GM18858 (cell line): Measurements from ENCODE around the gene BSN.
A peak's percentile ranks its signal among the peaks of the same experiment; 100 is the strongest.
"Not testable (repeated sequence)": the region's sequence is repeated elsewhere in the genome, so short reads cannot be mapped to it uniquely, and the experiment has no call there.

ENCODE experiments used
- ATAC-seq: cut with Tn5 transposase; IDR thresholded peaks from one replicate; pipeline ENCODE4 v1.9.1; 2021; ENCODE audit not compliant: unreplicated experiment

BSN gene

DNA sequence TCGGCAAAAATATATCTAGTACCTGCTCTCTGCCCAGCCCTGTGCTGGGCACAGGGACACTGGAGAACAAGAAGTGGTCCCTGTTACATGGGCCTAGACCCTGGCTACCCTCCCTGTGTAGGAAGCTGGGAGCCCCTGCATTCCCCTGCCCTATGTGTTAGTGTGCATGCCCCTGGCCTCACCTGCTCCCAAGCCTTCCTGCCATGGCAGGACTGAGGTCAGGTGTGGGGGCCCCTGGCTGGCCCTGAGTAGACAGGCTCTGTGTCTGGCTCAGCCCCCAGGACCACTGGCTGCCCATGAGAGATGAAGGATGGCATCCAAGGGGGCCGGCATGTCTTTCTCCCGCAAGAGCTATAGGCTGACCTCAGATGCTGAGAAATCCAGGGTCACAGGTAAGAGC lies 136.6 kb downstream of the BSN start:
- ATAC-seq, result not testable (repeated sequence)

DNA sequence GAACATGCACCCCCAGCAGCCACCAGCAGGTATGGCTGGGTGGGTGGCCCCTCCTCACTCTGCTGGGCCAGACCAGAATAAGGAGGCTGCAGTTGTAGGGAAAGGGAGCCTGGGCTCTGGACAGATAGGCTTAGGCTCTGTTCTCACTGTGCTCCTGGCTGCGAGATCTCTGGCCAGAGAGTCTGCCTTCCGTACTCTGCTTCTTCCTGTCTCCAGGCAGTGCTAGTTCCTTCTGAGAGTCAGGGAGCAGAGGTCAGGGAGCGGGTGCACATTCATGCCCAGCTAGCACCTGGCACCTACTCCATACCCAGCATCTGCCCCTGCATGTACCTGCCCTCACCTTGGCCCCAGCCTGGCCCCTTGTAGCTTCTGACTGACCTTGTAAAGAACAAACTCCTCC lies 137.2 kb downstream of the BSN start:
- not testable (repeated sequence) for ATAC-seq

GRCh38 chr3:49694409-49695070 lies 140.3 kb downstream of the BSN start:
- not testable (repeated sequence) for ATAC-seq

GRCh38 chr3:49695350-49696015 lies 141.2 kb downstream of the BSN start:
- ATAC-seq, result not testable (repeated sequence)

GRCh38 chr3:49699281-49699979 lies 145.2 kb downstream of the BSN start:
- no peak for ATAC-seq

DNA sequence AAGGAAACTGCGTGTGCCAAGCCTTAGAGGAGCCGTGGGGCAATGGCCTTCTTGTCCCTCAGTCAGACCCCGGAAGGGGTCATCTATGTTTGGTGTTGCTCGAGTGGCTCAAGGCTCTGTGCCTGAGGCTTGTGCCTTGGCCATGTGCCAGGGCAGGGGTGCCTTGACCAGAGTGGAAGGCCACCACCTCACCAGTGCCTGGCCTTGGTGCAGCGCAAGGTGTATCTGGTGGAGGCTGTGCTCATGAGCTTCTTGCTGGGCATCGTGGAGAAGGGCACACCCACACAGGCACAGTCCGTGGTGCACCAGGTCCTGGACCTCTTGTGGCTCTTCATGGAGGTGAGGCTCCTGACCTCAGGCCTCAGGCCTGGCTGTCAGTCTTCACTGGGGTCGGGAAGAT lies 145.7 kb downstream of the BSN start:
- no peak for ATAC-seq

GRCh38 chr3:49700453-49701128 lies 146.3 kb downstream of the BSN start:
- ATAC-seq, result no peak

DNA sequence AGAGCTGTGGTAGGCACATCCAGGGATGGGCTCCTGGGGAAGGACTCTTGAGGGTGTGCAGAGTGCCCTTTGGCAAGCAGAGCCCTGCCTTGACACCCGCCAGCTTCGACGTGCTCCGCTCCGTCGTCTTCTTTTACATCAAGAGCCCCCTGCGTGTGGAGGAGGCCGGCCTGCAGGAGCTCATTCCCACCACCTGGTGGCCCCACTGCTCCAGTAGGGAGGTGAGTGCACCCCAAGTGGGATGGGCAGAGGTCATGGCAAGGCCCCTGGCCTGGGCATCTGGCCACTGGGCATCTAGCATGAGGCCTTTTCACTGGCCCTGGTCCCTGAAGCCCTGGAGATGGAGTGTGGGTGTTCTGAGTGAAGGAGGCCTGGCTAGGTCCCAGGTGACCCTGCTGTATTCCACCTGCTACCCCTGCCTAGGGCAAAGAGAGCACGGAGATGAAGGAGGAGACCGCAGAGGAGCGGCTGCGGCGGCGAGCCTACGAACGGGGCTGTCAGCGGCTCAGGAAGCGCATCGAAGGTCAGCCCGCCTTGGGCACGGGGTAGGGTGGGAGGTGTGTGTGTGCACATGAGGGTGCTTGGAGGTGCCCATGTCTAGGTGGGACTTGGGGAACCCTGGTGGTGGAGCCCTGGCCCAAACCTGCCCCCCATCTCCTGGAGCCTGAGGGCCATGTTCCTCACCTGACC lies 147.3 kb downstream of the BSN start:
- ATAC-seq, result no peak

DNA sequence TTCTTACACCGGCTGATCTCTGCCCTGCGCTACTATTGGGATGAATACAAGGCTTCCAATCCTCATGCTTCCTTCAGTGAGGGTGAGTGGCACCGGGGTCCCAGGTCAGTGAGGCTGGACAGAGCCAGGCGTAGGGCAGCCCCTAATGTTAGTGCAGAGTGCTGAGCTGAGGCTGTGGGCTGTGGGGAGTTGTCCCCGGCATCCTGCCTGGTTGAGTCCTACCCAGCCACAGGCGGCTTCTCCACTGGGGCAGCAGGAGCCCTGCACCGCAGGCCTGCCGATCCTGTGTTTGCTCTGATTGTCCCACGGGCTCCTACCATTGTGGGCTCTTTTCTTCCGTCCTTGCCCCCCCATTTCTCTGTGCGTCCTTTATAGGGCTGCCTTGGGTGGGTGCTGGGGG lies 148.4 kb downstream of the BSN start:
- no peak for ATAC-seq

DNA sequence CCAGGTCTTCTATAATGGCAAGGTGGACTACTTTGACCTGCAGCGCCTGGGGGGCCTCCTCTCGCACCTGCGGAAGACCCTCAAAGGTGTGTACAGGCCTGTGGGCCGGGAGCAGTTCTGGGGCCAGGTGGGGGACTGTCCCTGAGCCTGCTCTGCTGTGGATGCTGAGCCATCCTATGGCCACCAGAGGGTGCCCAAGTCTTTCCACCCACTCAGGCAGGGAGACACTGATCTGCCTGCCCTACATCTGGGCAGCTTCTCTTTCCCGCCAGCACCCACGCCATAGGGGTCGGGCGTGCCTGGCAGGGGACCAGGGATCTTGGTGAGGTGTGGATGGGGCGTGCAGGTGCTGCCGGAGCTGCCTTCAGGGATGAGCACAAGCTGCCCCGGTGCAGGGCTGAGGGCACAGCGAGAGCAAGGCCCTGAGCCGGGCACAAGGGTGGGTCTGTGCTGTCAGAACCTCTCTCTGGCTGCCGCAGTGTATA lies 149.2 kb downstream of the BSN start:
- ATAC-seq, result peak; percentile 77

DNA sequence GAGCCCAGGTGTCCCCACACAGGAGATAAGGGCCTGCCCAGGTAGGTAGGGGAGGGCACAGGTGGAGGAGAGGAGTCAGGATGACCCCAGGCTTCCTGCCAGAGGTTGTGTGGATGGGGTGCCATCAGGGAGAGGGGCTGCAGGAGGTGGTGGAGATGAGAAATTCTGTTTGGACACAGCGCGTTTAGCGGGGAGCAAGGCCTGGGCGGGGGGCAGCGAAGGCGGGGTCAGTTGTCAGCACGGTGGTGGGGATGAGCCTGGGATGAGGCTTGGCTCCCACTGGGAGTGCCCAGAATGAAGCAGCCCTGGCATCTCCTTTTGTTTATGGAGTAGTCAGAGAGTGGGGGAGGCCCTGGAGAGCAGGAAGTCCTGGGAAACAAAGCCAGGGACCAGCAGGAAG lies 149.7 kb downstream of the BSN start:
- no peak for ATAC-seq

DNA sequence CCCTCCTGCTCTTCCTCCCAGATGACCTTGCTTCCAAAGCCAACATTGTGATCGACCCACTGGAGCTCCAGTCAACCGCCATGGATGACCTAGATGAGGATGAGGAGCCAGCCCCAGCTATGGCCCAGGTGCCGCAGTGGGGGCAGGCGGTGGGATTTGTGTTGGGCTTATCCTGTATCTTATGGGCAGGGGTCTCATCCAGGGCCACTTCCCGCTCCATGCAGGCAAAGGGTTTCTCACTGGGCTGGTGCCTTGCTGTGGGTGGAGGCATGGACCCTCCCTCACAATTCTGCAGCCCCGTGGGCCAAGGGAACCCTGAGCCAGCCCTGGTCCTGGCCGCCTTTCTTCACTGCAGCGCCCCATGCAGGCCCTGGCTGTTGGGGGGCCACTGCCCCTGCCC lies 150.4 kb downstream of the BSN start:
- ATAC-seq, result no peak

GRCh38 chr3:49705390-49705960 lies 151.2 kb downstream of the BSN start:
- ATAC-seq, result no peak

GRCh38 chr3:49706456-49707112 lies 152.3 kb downstream of the BSN start:
- no peak for ATAC-seq

DNA sequence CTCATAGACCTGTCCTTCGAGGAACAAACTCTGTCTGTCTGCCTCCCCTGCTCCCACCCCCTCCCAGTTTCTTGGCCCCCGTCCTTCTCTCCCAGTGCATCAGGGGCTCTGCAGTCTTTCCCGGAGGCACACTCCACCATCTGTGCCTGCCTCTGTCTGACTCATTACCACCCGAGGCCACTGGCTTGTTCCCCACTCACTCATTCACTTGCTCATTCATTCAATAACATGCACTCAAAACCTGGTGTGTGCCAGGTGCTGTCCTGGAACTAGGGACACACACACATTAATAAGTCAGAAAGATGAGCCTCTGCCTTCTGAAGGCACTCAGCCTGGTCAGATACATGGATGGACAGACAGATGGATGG lies 152.8 kb downstream of the BSN start:
- ATAC-seq, result no peak

DNA sequence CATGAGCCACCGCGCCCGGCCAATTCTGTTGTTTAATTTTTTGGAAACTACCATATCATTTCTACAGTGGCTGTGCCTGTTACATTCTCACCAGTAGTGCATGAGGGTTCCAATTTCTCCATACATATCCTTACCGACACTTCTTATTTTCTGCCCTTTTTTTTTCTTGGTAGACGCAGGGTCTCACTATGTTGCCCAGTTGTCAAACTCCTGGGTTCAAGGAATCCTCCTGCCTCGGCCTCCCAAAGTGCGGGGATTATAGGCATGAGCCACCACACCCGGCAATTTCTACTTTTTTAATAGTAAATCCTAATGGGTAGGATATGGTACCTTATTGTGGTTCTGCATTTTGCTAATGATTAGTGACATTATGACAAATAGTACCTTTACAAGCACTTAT lies 155.6 kb downstream of the BSN start:
- no peak for ATAC-seq

DNA sequence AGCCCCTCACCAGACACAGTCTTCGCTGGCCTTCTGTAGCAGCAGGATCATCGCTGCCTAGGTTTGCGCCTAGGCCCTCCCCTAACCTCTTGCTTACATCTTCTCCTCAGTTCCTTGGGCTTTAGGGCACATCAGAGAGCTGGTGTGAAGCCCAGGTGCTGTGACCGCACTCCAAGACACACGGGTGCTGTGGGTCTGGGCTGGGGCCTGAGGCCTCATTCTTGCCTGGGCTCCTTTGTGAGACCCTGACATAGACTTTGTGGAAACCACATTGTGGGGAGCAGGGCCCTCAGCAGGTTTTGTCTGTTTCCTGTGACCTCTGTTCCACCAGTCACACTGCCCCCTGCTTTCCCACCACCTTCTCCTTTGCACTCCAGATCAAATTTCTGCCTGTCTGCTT lies 157.2 kb downstream of the BSN start:
- ATAC-seq, result no peak

DNA sequence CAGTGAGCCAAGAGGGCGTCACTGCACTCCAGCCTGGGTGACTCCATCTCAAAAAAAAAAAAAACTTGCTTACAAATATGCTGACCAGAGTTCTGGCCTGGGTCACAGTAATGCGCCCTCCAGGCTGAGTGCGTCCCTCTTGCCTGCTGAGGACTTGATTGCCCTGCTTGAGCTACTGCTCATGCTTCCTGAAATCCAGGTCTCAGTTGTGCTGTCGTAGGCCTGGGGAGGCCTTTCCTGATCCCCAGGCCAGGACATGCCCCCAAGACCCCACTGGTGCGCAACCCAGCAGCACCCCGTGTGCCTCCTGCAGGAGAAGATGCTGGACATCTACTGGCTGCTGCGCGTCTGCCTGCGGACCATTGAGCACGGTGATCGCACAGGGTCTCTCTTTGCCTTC lies 157.9 kb downstream of the BSN start:
- no peak for ATAC-seq

DNA sequence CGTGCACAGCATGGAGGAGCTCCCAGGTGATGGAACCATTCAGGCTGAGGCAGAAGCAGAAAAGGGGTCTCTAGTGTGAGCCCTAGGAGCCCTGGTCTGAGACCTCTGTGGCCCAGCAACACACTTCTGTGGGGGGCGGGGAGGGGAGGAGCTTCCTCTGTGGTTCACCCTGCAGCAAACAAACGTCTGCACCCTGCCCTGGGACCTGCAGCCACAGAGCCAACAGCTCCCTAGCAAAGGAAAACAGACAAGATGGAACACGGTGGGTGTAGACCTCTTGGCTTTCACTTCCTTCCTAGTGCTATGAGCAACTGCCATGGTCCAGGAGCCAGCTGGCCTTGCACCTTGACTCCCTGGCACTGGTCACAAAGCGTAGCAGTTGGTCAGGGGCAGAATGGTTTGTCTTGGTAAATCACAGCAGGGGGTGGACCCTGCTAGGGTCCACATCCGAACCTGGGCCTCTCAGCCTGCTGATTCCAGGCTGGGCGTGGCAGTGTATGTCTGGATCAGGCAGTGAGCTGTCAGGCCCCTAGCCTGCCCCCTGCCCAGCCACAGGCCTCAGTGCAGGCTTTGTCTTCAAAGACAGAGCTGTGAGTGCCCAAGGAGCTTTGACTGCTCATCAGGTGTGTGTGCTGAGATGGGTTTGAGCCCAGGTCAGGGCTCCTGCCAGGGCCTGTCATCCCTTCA lies 158.5 kb downstream of the BSN start:
- no peak for ATAC-seq
